Heart left ventricle (tissue), 16 donors: ENCODE data around the gene CPNE5. TPM values are rescaled to one million over a fixed set of nuclear protein-coding genes. Genes with fewer than 3 reads are reported as not detected.

Experiments used
- ATAC-seq, 4 donors: fragments of 200-7000 bp; cut with Tn5 transposase; one replicate each; pipeline ENCODE4 v1.9.1; 2020 to 2022; ENCODE audit warnings: moderate library complexity in 4 of 4, mild to moderate bottlenecking in 3 of 4, moderate number of reproducible peaks in 1 of 4
- DNase-seq, 5 donors: peaks; one replicate each; pipeline ENCODE4 v3.0.0-alpha.2; 2020
- H3K27ac ChIP-seq, 12 donors: fragments of 200-600 bp; sonication (generic) in 4 of 12; one replicate each; pipeline versions ENCODE4 v1.5.0 to v1.8.0; 2016 to 2022; ENCODE audit warnings: mild to moderate bottlenecking in 2 of 12
- H3K27me3 ChIP-seq, 9 donors: fragments of 200-600 bp; sonication (generic) in 2 of 9; one replicate each; pipeline versions ENCODE4 v1.5.1 to v1.8.0; 2016 to 2022; ENCODE audit warnings: mild to moderate bottlenecking in 3 of 9
- H3K36me3 ChIP-seq, 9 donors: fragments of 200-600 bp; sonication (generic) in 2 of 9; one replicate each; pipeline versions ENCODE4 v1.5.0 to v1.8.0; 2018 to 2022; ENCODE audit warnings: mild to moderate bottlenecking in 2 of 9
- H3K4me1 ChIP-seq, 12 donors: fragments of 200-600 bp; sonication (generic) in 4 of 12; one replicate each; pipeline versions ENCODE4 v1.5.0 to v1.8.0; 2016 to 2022; ENCODE audit warnings: mild to moderate bottlenecking in 3 of 12
- H3K4me3 ChIP-seq, 12 donors: fragments of 200-600 bp; sonication (generic) in 4 of 12; one replicate each; pipeline versions ENCODE4 v1.5.0 to v1.8.0; 2017 to 2022; ENCODE audit warnings: mild to moderate bottlenecking in 9 of 12, moderate library complexity in 4 of 12
- H3K9me3 ChIP-seq, 12 donors: fragments of 200-600 bp; sonication (generic) in 4 of 12; one replicate each; pipeline versions ENCODE4 v1.5.0 to v1.8.0; 2016 to 2022; ENCODE audit warnings: mild to moderate bottlenecking in 1 of 12
- POLR2A ChIP-seq, 2 donors: fragments of 450-650 bp; IDR thresholded peaks; one replicate each; pipeline ENCODE4 v1.6.1; 2017; ENCODE audit warnings: antibody characterized with exemption in 2 of 2, mild to moderate bottlenecking in 2 of 2, moderate library complexity in 2 of 2
- WGBS, 4 donors: extraction: QIAGEN DNeasy Blood & Tissue Kit in 2 of 4; methylation state at CpG; one replicate each; pipeline versions ENCODE4 v1.1.5 to v1.1.7; 2013 to 2018; 5-methylcytosine and 5-hydroxymethylcytosine counted together
- intact Hi-C, 10 donors: fragments of 100-400 bp; cut with DNase I; formaldehyde crosslinking; loops; one replicate each; pipeline versions ENCODE4 v1.11.1 to v1.14.2; 2022
- polyA plus RNA-seq, 2 donors: library from polyadenylated mRNA; stranded (reverse); fragments of 200-250 nt; gene quantifications; one replicate each; pipeline ENCODE4 v1.2.3, GENCODE V29; 2013
- total RNA-seq, 9 donors: library from RNA; depleted of rRNA in 2 of 9; stranded (reverse); fragments of >200 nt in 2 of 9; fragmentation: NEBNext Ultra II Directional in 3 of 9; extraction: Animal tissue kit (Norgen Biotek cat#: 25700) in 3 of 9; gene quantifications; one replicate each; pipeline versions ENCODE4 v1.1.0 to v1.2.4, GENCODE V29; 2016 to 2023
- TF ChIP-seq, protein P1 (sequence below), 12 donors: fragments of 200-600 bp; sonication (generic) in 4 of 12; IDR thresholded peaks; one replicate each; pipeline versions ENCODE4 v1.5.0 to v1.8.0; 2018 to 2022; ENCODE audit warnings: antibody characterized with exemption in 12 of 12, mild to moderate bottlenecking in 5 of 12
- donor health status: ischemic (EF 13 %, LVEDD 7.1; RV severe dilation, severe dysfunction).
- donor health status: healthy with polysubstance abuse.
- donor health status: DM: no; HTN: yes; CAD: no.
- donor health status: DM: no; HTN: no; CAD: no.
- donor health status: ischemic (EF 25% LVEDD 6.9; RV normal size, moderate dysfunction).
- donor health status: ischemic (EF 25% LVEDD 5.7; RV mildly dilated, moderate dysfunction).
- donor health status: healthy.
- donor health status: DM: yes; HTN: yes; CAD: no.
- donor health status: ischemic (EF 35%, LVEDD 5.7; RV mildly dilated, moderate dysfunction).
- donor health status: nonischemic (EF 11% LVEDD 7.7; RV severe dilation, severe dysfunction).
- donor health status: DM: yes; HTN: yes; CAD: no.
- donor health status: PGD.
- donor health status: ischemic (EF 29% LVEDD 5.4; RV normal size, mild dysfunction).
- donor health status: nonischemic (EF 23%, LVEDD 6.1; RV moderate dilation, normal function).

CPNE5 gene
- total and polyA plus RNA-seq, 11 donors: 4.0 to 111 (median 13.4) TPM

- H3K27me3 ChIP-seq: no peaks in the 10 kb centered on the region
- H3K27ac ChIP-seq: peak overlapping the region in 2 of 12 donors; percentile 11 to 94
- peaks cover 0 to 46% (median 9%) of the 10 kb centered on the region in 12 donors for H3K4me1 ChIP-seq
- DNase-seq (no peak), ATAC-seq (no peak)
- H3K4me3 ChIP-seq: no peak overlapping the region
- peaks cover 0 to 44% (median 3%) of the 10 kb centered on the region in 9 donors for H3K36me3 ChIP-seq
- intact Hi-C loops: no loop called here
- TF ChIP-seq POLR2A (IDR thresholded peaks at IDR 0.05): no peak
- no peaks in the 10 kb centered on the region for H3K9me3 ChIP-seq
- WGBS, 4 donors: 83 to 95% (median 92%) methylated on average over 4 of the region's 4 CpGs
These were observed 23.7 kb upstream of the CPNE5 start for GRCh38 chr6:36862848-36863382.

DNA sequence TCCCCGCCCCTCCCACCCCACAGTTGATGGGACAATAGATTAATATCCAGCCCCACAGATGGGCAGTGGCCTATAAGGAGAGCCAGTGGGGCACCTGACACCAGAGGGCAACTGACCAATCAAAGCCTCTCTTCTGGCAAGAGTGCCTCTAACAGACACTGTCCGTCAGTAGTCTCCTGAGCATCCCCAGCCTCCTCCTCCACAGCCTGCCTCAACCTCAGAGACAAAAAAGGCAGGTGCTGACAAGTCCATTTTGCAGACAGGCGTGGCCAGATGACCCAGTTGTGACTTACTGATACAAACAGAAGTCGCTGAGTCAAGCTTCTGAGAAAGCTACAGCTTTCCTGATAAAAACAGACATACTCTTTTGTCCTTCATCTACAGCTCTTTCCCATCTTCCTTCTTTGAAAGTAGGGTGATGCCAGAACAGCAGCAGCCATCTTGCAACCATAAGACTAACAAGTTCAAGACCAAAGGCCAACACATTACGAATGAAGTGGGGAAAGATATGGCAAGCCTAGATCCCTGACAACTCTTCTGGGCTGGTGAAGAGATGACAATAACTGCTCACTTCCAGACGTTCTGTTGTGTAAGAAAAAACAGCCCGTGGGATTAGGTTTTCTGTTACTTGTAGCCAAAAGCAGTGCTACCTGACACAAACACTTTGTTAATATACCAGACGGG is 23.1 kb upstream of the CPNE5 start:
- Histone ChIP-seq H3K27ac (peak overlapping the region in 1 of 12 donors; percentile 9), H3K4me3 (no peak overlapping the region), H3K27me3 (no peaks in the 10 kb centered on the region), H3K4me1 (peaks cover 0 to 43% (median 9%) of the 10 kb centered on the region in 12 donors), H3K36me3 (peaks cover 0 to 39% (median 3%) of the 10 kb centered on the region in 9 donors), H3K9me3 (no peaks in the 10 kb centered on the region)
- intact Hi-C loops: no loop called here
- ATAC-seq: peak in 1 of 4 donors; percentile 1
- DNase-seq: no peak
- 54 to 73% (median 70%) methylated on average over 8 of the region's 8 CpGs for WGBS, 4 donors
- TF ChIP-seq, protein P1, sequence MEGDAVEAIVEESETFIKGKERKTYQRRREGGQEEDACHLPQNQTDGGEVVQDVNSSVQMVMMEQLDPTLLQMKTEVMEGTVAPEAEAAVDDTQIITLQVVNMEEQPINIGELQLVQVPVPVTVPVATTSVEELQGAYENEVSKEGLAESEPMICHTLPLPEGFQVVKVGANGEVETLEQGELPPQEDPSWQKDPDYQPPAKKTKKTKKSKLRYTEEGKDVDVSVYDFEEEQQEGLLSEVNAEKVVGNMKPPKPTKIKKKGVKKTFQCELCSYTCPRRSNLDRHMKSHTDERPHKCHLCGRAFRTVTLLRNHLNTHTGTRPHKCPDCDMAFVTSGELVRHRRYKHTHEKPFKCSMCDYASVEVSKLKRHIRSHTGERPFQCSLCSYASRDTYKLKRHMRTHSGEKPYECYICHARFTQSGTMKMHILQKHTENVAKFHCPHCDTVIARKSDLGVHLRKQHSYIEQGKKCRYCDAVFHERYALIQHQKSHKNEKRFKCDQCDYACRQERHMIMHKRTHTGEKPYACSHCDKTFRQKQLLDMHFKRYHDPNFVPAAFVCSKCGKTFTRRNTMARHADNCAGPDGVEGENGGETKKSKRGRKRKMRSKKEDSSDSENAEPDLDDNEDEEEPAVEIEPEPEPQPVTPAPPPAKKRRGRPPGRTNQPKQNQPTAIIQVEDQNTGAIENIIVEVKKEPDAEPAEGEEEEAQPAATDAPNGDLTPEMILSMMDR (IDR thresholded peaks at IDR 0.05): no peak

- H3K27me3 ChIP-seq: no peaks in the 10 kb centered on the region
- DNase-seq: no peak
- H3K4me1 ChIP-seq: peaks cover 0 to 43% (median 10%) of the 10 kb centered on the region in 12 donors
- H3K9me3 ChIP-seq: no peaks in the 10 kb centered on the region
- 94 to 95% (median 95%) methylated on average over 7 of the region's 7 CpGs for WGBS, 4 donors
- H3K27ac ChIP-seq: no peak overlapping the region
- H3K4me3 ChIP-seq: no peak overlapping the region
- ATAC-seq: no peak
- peaks cover 0 to 39% (median 5%) of the 10 kb centered on the region in 9 donors for H3K36me3 ChIP-seq
- TF ChIP-seq POLR2A (IDR thresholded peaks at IDR 0.05): no peak
- TF ChIP-seq, protein P1 (IDR thresholded peaks at IDR 0.05): no peak
- intact Hi-C loops: no loop called here
These were observed 20.9 kb upstream of the CPNE5 start for GRCh38 chr6:36860126-36860525.

DNA sequence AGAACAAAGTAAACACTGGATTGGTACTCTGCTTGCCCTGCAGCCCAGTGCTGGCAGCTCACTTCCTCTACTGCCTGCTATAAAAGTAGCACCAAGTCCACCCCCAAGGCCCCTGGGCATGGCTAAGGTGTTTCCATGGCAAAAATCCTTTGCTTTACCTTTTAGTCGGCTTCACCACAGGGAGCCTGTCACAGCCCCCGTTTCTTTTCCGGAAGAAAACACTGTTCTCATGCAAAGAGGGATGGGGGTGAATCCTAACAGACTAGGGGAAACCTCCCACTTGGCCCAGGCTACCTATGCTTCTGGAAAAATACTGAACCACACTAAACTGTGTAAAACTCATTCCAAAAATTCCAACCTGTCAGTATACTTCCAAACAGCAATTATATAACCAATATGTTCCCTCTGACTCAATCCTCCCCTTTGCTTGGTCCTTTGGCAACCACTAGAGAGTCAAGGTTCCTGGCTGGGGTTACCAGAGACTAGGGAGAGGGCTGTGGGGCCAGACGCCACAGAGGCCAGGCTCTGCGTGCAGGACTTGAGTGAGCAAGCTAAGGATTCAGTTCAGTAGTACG is 19.2 kb upstream of the CPNE5 start:
- DNase-seq: peak in 2 of 5 donors; percentile 67 to 68
- Histone ChIP-seq H3K9me3 (no peaks in the 10 kb centered on the region), H3K27ac (peak overlapping the region in 8 of 12 donors; percentile 29 to 68 (median 59)), H3K27me3 (no peaks in the 10 kb centered on the region), H3K4me1 (peaks cover 0 to 31% (median 14%) of the 10 kb centered on the region in 12 donors), H3K4me3 (no peak overlapping the region), H3K36me3 (peaks cover 0 to 39% (median 7%) of the 10 kb centered on the region in 9 donors)
- 64 to 74% (median 65%) methylated on average over 6 of the region's 6 CpGs for WGBS, 4 donors
- no peak for TF ChIP-seq POLR2A (IDR thresholded peaks at IDR 0.05)
- TF ChIP-seq, protein P1 (IDR thresholded peaks at IDR 0.05): no peak
- intact Hi-C loops: loop anchor here in 5 of 10 donors (10.0 kb wide), 2 partner anchors 234 to 244 kb away; no protein-coding TSS in a partner anchor
- peak; percentile 47 to 83 (median 68) for ATAC-seq
